HG02610 (cell line): ENCODE measurements around the gene ATPAF2.

ENCODE experiments used
- ATAC-seq: cut with Tn5 transposase; IDR thresholded peaks from one replicate; pipeline ENCODE4 v1.9.1; 2021; ENCODE audit warnings: mild to moderate bottlenecking, moderate library complexity; ENCODE audit not compliant: unreplicated experiment

The ATPAF2 gene

DNA sequence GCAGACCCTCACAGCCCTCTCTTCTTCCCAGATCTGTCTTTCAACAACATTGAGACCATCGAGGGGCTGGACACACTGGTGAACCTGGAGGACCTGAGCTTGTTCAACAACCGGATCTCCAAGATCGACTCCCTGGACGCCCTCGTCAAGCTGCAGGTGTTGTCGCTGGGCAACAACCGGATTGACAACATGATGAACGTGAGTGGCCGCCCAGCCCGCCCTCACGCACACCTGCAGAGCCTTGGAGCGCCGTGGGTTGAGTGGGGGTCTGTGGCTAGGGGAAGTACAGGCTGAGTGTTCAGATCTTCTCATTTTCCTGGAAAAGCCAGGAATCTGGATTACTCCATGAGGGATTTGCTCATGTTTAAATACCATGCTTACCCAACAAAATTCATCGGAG, 51.1 kb downstream of the ATPAF2 start:
- no peak for ATAC-seq

DNA sequence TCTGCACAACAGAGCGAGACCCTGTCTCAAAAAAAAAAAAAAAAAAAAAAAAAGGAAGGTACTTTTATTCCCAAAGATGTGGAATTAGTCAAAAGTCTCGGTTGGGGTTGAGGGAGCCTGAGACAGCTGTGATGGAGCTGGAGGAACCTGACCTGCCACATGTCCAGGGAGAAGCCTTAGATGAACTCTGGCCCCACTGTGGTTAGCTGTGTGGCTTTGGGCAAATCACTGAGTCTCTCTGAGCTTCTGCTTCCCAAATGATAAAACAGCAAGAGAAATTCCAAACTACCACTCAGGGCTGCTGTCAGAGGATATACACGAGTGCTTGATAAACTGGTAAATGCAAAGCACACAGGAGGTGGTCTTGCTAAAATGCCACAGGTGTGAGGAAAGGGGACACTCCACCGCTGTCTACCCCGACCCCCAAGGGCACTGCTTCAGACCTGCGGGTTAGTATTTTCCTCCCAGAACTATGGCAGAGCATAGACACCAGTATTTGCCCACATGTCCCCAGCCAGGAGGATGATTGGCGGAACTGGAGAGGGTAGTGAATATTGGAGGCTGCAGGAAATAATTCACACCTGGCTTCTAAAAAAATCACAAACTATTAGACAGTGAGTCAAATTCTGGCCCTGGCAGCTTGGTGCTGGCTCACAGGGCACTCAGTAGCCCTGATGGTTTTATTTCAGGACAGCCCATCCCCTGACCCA, 51.6 kb downstream of the ATPAF2 start:
- no peak for ATAC-seq

DNA sequence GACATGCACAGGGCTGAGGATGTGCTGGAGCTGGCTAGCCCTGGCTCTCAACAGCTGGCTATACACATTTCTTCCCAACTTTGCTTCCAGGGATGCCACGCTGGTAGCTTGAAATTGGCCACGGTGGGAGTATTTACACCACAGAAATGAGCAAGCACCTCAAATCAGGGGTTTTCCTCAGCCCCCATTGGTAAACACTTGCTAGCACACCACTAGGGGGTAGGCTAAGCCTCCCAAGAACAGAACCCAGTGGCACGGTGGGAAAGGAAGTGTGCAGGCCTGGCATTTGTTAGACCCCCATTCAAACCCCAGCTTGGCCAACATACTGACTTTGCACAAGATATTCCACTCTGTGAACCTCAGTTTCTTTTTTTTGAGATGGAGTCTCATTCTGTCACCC, 53.4 kb downstream of the ATPAF2 start:
- no peak for ATAC-seq

GRCh38 chr17:17985153-17985552, 53.8 kb downstream of the ATPAF2 start:
- no peak for ATAC-seq

DNA sequence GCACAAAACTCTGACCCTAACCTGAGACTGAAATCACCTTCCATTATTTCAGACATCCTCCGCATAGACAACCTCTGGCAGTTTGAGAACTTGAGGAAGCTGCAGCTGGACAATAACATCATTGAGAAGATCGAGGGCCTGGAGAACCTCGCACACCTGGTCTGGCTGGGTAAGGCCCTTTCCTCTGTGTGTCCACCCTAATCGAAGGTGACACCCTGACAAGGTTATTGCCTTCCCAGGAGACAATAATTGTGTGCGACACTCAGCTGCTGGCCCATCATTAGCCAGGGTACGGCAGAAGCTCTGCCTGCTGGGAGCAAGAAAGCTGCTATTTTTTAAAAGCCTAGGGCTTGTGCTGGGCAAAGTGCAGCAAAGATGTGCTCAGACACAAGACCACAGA, 55.2 kb downstream of the ATPAF2 start:
- no peak for ATAC-seq

DNA sequence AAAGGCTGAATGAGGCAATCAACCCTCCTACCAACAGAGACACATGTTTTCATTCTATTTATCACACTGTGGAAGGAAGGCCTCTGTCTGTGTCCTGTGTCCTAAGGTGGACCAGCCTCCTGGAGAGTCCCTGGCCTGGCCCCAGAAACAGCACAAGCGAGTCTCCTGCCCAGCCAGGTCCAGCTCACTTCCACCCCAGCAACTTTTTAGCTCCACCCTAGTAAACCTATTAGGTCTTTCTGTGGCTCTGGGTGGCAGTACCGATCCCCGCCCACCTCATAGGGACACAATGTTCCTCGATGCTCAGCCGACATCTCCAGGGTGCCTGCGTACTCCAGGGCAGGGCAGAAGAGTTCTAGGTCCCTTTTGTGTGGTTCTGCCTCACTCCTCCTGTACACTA, 55.6 kb downstream of the ATPAF2 start:
- no peak for ATAC-seq

- ATAC-seq = no peak
These were observed 56.2 kb downstream of the ATPAF2 start for GRCh38 chr17:17982801-17983200.

GRCh38 chr17:17981330-17981729, 57.6 kb downstream of the ATPAF2 start:
- ATAC-seq = no peak

DNA sequence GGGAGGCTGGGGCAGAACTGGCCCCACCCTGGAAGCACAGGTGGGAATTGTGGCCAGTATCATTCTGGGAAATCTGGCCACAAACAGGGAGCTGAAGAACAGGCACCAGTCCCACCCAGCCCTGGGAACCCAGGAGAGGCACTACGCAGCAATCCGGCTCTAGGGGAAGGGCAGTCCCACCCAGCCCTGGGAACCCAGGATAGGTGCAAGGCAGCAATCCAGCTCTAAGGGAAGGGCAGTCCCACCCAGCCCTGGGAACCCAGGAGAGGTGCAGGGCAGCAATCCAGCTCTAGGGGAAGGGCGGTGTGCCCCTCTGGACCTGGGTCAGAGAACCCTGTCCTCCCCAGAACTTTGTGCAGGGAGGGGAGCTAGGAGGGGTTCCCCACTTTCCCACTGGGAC, 59.2 kb downstream of the ATPAF2 start:
- ATAC-seq = no peak

DNA sequence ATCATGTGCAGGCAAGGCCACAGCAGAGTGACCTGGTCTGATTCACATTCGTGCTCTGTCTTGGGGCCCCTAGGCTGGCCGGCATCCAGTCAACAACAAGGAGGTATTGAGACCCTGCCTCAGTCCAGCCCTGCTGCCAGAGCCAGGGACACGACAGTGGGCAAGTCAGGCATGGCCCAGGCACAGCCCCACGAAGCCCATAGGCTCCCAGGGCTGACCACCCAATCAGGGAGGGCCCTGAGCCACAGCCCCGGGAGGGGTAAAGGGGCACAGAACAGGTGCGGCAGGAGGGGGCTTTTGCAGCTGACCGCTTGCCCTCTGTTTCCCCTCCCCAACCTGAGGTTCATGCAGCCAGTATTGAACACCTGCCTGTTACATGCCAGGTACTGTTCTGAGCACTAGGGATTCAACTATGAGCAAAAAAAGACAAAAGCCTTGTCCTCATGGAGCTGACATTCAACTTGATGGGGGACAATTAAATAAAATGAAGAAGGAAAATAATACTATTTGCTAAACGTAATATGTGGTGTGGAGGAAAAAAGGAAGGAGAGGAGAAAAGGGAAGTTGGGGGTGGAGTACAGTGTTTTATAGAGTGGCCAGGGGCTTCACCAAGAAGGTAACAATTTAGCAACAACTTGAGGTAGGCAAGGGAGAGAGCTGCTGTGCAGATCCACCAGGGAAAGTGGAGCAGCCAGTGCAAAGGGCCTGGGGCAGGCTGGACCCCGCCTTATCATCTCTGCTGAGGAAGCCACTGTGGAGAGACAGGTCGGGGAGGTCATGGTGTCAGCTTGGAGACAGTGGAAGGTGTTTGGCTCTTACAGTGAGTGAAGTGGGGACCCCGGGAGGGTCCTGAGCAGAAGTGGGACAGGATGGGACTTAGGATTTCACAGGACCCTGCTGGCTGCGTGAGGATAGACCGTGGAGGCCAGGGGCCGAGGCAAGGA, 60.2 kb downstream of the ATPAF2 start:
- no peak for ATAC-seq

- no peak for ATAC-seq
These were observed 61.9 kb downstream of the ATPAF2 start for GRCh38 chr17:17976931-17977570.

DNA sequence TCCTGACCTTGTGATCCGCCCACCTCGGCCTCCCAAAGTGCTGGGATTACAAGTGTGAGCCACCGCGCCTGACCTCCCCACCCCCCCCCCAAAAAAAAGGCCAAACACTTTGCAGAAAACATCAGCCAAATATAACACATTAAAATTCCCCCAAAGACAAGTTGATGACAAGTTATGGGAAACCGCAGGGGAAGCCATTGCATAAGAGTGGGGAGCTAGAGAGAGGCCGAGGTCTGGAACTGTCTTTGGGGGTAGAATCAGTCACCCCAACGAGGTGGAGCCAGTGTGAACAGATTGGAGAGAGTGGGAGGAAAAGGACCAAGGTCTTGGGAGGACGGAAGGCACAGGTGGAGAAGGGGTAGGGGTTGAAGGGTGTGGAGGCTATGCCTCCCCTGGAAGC, 63.5 kb downstream of the ATPAF2 start:
- no peak for ATAC-seq

GRCh38 chr17:17972952-17973254, 66.1 kb downstream of the ATPAF2 start:
- no peak for ATAC-seq

GRCh38 chr17:17972126-17972951, 66.6 kb downstream of the ATPAF2 start, which contains the start of the genes DRC3 and TOM1L2:
Gene DRC3, plus strand, starts transcription at chr17:17972862. Its CDS starts 4,737 bp downstream, at chr17:17977599.
Gene TOM1L2, minus strand, starts transcription at chr17:17972400. Its CDS starts 87 bp downstream, at chr17:17972313.
- peak; percentile 96 for ATAC-seq

DNA sequence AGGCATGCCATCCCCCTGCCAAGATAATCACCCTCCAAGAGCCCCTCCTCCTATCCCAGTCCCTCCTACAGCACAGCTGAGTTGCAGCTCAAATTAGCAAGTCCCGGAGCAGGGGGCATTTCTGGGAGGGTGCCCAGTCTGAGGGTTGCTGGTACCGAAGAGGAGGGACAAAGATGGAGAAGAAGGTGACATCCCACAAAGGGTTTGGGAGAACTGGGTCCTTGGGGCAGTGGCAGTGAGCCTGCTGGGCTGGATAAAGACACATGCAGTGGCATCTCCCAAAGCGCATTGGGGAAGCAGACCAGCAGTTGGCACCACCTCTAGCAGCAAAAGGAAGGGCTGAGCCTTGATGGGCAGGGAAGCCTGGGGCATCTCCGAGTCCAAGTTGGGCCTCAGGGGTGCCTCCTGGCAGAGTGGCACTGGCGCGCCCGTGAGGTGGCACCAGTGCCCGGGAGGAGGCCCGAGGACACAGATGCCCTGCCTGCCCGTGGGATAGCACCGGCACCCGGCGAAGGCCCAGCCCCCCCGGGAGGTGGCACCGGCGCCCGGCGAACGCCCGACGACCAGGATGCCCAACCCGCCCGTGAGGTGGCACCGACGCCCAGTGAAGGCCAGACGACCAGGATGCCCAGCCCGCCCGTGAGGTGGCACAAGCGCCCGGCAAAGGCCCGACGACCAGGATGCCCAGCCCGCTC, 67.4 kb downstream of the ATPAF2 start:
- ATAC-seq = no peak

DNA sequence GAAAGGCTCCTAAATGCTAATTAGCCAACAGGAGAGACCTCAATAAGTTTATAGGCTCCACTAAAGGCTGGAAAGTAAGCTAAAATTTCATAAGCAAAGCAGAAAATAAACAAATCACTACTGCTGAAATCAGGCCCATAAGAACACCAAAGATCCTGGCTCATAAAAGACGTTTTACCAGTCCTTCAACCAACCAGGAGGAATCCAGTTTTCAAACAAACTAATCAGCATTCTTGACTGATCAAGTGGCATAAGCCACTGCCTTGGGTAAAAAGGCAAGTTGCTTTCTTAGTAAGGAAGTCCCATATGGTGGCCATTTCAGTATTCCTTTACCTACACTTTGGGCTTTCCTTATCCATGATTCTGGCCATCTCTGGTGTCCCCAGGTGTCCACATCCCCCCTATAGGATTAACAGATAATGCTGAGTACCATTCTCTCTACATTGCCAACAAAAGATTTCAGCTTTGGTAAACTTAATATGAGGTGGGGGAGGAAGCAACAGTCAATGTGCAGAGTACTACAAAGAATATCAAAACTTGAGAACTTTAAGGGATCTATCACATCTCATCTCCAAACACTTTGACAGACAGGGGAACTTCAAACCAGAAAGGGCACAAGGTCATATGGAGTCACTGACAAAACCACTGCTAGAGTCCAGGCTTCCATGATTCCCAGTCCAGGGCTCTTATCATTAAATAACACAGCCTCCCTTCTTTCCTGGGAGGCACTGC, 68.1 kb downstream of the ATPAF2 start:
- no peak for ATAC-seq
